DOHH2 (cell line): ENCODE data around the gene CR1.

Experiments used
- H3F3A ChIP-seq: fragments of 200-600 bp; sonication (generic), shearing (Covaris generic); 2 replicates; pipeline ENCODE4 v1.6.0; 2016; ENCODE audit warnings: antibody characterized with exemption, mild to moderate bottlenecking; ENCODE audit not compliant: control insufficient read depth, insufficient read depth
- H3K27ac ChIP-seq: fragments of 200-600 bp; sonication (generic); 2 replicates; pipeline ENCODE4 v1.5.1; 2014; ENCODE audit warnings: low read depth, mild to moderate bottlenecking, low read length, moderate library complexity
- H3K27me3 ChIP-seq: fragments of 200-600 bp; sonication (generic); 2 replicates; pipeline ENCODE4 v1.6.1; 2014; ENCODE audit warnings: mild to moderate bottlenecking, low read length, mixed read lengths; ENCODE audit not compliant: control insufficient read depth
- H3K36me3 ChIP-seq: fragments of 200-600 bp; sonication (generic); 2 replicates; pipeline ENCODE4 v1.6.1; 2014; ENCODE audit warnings: mild to moderate bottlenecking, low read length, moderate library complexity, mixed read lengths; ENCODE audit not compliant: control insufficient read depth
- H3K4me1 ChIP-seq: fragments of 200-600 bp; sonication (generic); 2 replicates; pipeline ENCODE4 v1.6.1; 2014; ENCODE audit warnings: mild to moderate bottlenecking, low read length, mixed read lengths; ENCODE audit not compliant: control insufficient read depth
- H3K4me2 ChIP-seq: fragments of 200-600 bp; sonication (generic); 2 replicates; pipeline ENCODE4 v1.6.0; 2014; ENCODE audit warnings: mild to moderate bottlenecking, low read length, moderate library complexity
- H3K4me3 ChIP-seq: fragments of 200-600 bp; sonication (generic); 2 replicates; pipeline ENCODE4 v1.5.1; 2014; ENCODE audit warnings: mild to moderate bottlenecking, low read length, mixed read lengths
- H3K79me2 ChIP-seq: fragments of 200-600 bp; sonication (generic); 2 replicates; pipeline ENCODE4 v1.6.1; 2014; ENCODE audit warnings: mild to moderate bottlenecking, low read length, mixed read lengths; ENCODE audit not compliant: control insufficient read depth
- H3K9me2 ChIP-seq: fragments of 200-600 bp; sonication (generic); replicated peaks from 2 replicates; pipeline ENCODE4 v1.6.1; 2014; ENCODE audit warnings: mild to moderate bottlenecking, low read length, mixed read lengths; ENCODE audit not compliant: control insufficient read depth
- H3K9me3 ChIP-seq: fragments of 200-600 bp; sonication (generic); 2 replicates; pipeline ENCODE4 v1.6.1; 2014; ENCODE audit warnings: antibody characterized with exemption, low read length, mixed read lengths; ENCODE audit not compliant: control insufficient read depth, insufficient read depth
- H4K20me1 ChIP-seq: fragments of 200-600 bp; sonication (generic); 2 replicates; pipeline ENCODE4 v1.6.0; 2014; ENCODE audit warnings: low read depth, mild to moderate bottlenecking, antibody characterized with exemption, low read length, moderate library complexity; ENCODE audit not compliant: control insufficient read depth, insufficient read depth
- CTCF ChIP-seq: fragments of 200-600 bp; sonication (generic); IDR thresholded peaks from one replicate; pipeline ENCODE4 v1.5.1; 2014; ENCODE audit warnings: antibody characterized with exemption, mild to moderate bottlenecking, low read depth, low read length; ENCODE audit not compliant: poor library complexity, severe bottlenecking
- EZH2phosphoT487 ChIP-seq: fragments of 200-600 bp; sonication (generic); IDR thresholded peaks from 2 replicates; pipeline ENCODE4 v1.6.1; 2017; ENCODE audit warnings: borderline replicate concordance, mild to moderate bottlenecking, antibody characterized with exemption, low read length, moderate library complexity, mixed read lengths

CR1 gene

GRCh38 chr1:207648334-207649209 is 152.6 kb downstream of the CR1 start:
- Histone ChIP-seq H3K79me2 (no peaks in the 10 kb centered on the region), H4K20me1 (no peaks in the 10 kb centered on the region), H3K27ac (no peak overlapping the region), H3K4me1 (peaks cover 9% of the 10 kb centered on the region), H3F3A (no peaks in the 10 kb centered on the region), H3K4me3 (no peak overlapping the region), H3K9me2 (no peaks in the 10 kb centered on the region), H3K27me3 (peaks cover 3% of the 10 kb centered on the region; the same call in 1 of the 2 replicates), H3K36me3 (no peaks in the 10 kb centered on the region), H3K4me2 (no peak overlapping the region), H3K9me3 (no peaks in the 10 kb centered on the region)
- TF ChIP-seq CTCF, result no peak
- no peak for TF ChIP-seq EZH2phosphoT487

GRCh38 chr1:207649210-207649753 is 153.3 kb downstream of the CR1 start:
- no peaks in the 10 kb centered on the region for H3F3A ChIP-seq

GRCh38 chr1:207649865-207650580 is 154.1 kb downstream of the CR1 start:
- H3K9me3 ChIP-seq, result no peaks in the 10 kb centered on the region
- no peaks in the 10 kb centered on the region for H3F3A ChIP-seq
- TF ChIP-seq EZH2phosphoT487, result no peak
- no peaks in the 10 kb centered on the region for H3K9me2 ChIP-seq
- peak overlapping the region; percentile 25; the same call in 1 of the 2 replicates for H3K4me2 ChIP-seq
- H3K79me2 ChIP-seq, result no peaks in the 10 kb centered on the region
- peaks cover 9% of the 10 kb centered on the region for H3K4me1 ChIP-seq
- H3K4me3 ChIP-seq, result no peak overlapping the region
- H3K27me3 ChIP-seq, result peaks cover 3% of the 10 kb centered on the region; the same call in 1 of the 2 replicates
- no peaks in the 10 kb centered on the region for H4K20me1 ChIP-seq
- H3K36me3 ChIP-seq, result no peaks in the 10 kb centered on the region
- no peak overlapping the region for H3K27ac ChIP-seq

More at GRCh38 chr1:207649210-207649753, 153.3 kb downstream of the CR1 start:
- H3K4me3 ChIP-seq, result no peak overlapping the region
- no peaks in the 10 kb centered on the region for H4K20me1 ChIP-seq
- H3K4me2 ChIP-seq, result no peak overlapping the region
- no peaks in the 10 kb centered on the region for H3K9me2 ChIP-seq
- H3K27me3 ChIP-seq, result peaks cover 3% of the 10 kb centered on the region; the same call in 1 of the 2 replicates
- TF ChIP-seq EZH2phosphoT487 (no peak), CTCF (no peak)
- H3K4me1 ChIP-seq, result peaks cover 9% of the 10 kb centered on the region
- no peaks in the 10 kb centered on the region for H3K79me2 ChIP-seq
- H3K27ac ChIP-seq, result no peak overlapping the region
- H3K9me3 ChIP-seq, result no peaks in the 10 kb centered on the region
- no peaks in the 10 kb centered on the region for H3K36me3 ChIP-seq
